Posterior cingulate gyrus (tissue), 11 donors: ENCODE measurements around the gene SWSAP1.
A peak's percentile ranks its signal among the peaks of the same experiment; 100 is the strongest.
"Not testable (repeated sequence)": the region's sequence is repeated elsewhere in the genome, so short reads cannot be mapped to it uniquely, and the experiment has no call there.

Source experiments
- DNase-seq, 10 donors: peaks; one replicate each; pipeline versions ENCODE4 v3.0.0 to v3.0.0-alpha.2; 2020 to 2021; ENCODE audit warnings: mixed read lengths in 3 of 10
- intact Hi-C: fragments of 100-400 bp; cut with DNase I; formaldehyde crosslinking; loops from one replicate; pipeline ENCODE4 v1.15.1; 2023

The SWSAP1 gene

DNA sequence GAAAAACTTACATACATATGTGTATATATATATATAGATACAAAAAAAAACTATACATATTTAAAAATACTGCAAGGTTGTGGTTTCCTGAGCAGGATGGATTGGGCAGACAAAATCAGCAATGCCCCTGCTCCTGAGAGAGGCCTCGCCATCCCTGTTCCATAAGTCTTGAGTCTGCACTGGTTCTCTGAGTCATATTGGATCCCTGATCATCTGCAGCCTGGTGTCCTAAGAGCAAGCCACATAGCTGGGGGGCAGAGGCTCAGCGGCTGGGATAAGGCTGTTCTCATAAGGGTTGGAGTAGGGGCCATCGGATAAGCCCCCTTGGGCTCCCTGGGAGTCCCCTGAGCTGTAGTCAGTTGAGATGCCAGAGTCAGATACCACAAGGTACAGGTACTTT lies 3.3 kb downstream of the SWSAP1 start:
- no peak for DNase-seq
- intact Hi-C loops = no loop called here

- intact Hi-C loops = no loop called here
These were observed 4.1 kb downstream of the SWSAP1 start for GRCh38 chr19:11378319-11379189.

GRCh38 chr19:11379269-11379845 lies 4.9 kb downstream of the SWSAP1 start:
- DNase-seq, intact Hi-C loops: not testable (repeated sequence)

More at GRCh38 chr19:11378319-11379189, 4.1 kb downstream of the SWSAP1 start:
- DNase-seq = peak in 9 of 10 donors; percentile 60 to 94 (median 64)

DNA sequence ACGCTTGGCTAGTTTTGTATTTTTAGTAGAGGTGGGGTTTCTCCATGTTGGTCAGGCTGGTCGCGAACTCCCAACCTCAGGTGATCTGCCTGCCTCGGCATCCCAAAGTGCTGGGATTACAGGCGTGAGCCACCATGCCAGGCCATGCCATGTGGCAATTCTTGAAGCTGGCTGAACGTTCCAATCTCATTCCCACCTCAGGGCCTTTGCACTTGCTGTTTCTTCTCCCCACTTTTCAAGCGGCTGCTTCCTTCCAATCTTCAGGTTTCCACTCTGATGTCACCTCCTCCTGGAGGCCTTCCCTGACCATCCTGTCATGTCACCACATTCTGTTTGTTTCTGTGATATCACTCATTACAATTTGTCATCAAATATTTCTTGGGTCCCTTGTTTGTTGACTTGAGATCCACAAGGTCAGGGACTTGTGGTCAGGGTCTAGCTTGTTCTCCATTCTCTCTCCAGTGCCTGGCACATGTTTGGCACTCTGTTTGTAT lies 5.4 kb downstream of the SWSAP1 start:
- DNase-seq = no peak
- intact Hi-C loops = loop anchor here (2.0 to 5.0 kb wide), 4 partner anchors 52 to 103 kb away; no protein-coding TSS in a partner anchor

DNA sequence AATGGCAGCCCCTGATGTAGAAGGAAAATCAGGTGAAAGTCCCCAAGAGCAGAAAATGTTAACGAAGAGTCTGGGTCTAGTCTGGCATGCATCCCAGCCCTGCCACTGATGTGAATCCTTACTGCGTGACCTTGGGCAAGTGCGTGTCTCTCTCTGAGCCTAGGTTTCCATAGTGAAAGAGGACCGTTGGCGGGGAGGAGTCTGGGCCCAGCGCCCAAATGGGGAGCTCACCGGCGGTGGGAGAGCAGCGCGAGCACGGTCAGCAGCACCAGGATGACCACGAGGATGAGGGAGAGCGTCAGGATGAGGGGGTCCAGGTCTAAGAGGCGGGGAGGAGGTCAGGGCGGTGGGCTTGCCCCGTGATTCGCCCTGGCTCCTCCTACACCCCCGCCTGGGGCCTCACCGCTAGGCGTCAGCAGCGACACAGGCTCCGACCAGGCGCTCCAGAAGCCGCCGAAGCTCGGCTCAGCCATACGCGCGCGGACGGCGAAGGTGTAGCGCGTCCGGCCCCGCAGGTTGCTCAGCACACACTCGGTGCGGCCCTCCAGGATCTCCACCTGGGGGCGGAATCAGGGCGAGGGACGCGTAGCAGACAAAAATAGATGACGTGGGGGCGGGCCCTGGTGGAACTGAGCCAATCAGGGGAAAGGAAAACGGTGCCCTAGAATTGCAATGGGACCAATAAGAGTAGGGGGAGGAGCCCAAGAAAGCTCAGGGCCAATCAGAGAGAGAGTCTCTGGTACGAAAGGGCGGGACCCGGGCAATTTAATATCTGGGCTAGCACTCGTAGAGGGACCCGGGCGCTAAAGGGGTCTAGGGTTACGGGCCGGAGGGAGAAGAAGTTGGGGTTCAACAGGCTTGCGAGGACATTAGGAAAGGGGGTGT lies 6.4 kb downstream of the SWSAP1 start:
- DNase-seq = peak; percentile 88 to 99 (median 94)
- intact Hi-C loops = loop anchor here (2.0 to 5.0 kb wide), 4 partner anchors 51 to 102 kb away; no protein-coding TSS in a partner anchor

GRCh38 chr19:11382898-11383705 lies 8.6 kb downstream of the SWSAP1 start:
- intact Hi-C loops = loop anchor here (5.0 kb wide), 2 partner anchors 49 to 64 kb away; no protein-coding TSS in a partner anchor
- peak in 1 of 10 donors; percentile 29 for DNase-seq

GRCh38 chr19:11383706-11384048 lies 9.2 kb downstream of the SWSAP1 start:
- intact Hi-C loops = loop anchor here (5.0 kb wide), 2 partner anchors 49 to 64 kb away; no protein-coding TSS in a partner anchor
- no peak for DNase-seq

GRCh38 chr19:11384778-11385129 lies 10.3 kb downstream of the SWSAP1 start:
- intact Hi-C loops = loop anchor here (5.0 kb wide), 2 partner anchors 48 to 63 kb away; no protein-coding TSS in a partner anchor

GRCh38 chr19:11387162-11388034 lies 12.9 kb downstream of the SWSAP1 start:
- intact Hi-C loops = no loop called here
- no peak for DNase-seq

More at GRCh38 chr19:11384778-11385129, 10.3 kb downstream of the SWSAP1 start:
- no peak for DNase-seq

- intact Hi-C loops = no loop called here
- DNase-seq = no peak
These were observed 15.9 kb downstream of the SWSAP1 start for GRCh38 chr19:11390359-11390758.

DNA sequence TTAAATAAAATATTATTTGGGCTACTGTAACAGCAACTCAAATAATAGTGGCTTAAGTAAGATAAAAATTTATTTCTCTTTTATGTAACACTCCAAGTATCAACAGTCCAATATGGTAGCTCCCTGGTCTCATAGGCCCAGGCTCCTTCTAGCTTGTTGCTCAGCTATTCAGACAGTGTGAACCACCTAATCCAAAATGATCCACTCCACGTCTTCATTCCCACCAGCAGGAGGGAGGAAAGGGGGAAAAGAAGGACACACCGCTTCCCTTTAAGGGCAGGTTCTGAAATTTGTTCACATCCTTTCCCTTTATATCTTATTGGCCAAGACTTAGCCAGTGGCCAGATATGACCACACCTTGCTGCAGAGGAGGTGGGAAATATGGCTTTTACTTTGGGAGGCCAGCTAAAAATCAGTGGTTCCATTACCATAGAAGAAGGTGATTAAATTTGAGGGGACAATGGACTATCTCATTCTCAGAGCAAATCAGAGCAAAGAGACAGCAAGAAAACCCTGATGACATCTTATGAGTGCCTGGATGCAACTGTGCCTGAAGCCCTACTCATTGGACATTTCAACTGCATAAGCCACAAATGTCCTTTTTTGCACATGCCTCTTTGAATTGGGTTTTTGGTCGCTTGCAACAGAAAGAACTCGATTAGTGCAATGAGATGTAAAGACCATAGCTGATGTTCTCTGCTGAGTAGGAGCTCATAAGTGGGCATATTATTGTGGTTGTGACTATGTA lies 16.6 kb downstream of the SWSAP1 start:
- DNase-seq = no peak
- intact Hi-C loops = no loop called here

DNA sequence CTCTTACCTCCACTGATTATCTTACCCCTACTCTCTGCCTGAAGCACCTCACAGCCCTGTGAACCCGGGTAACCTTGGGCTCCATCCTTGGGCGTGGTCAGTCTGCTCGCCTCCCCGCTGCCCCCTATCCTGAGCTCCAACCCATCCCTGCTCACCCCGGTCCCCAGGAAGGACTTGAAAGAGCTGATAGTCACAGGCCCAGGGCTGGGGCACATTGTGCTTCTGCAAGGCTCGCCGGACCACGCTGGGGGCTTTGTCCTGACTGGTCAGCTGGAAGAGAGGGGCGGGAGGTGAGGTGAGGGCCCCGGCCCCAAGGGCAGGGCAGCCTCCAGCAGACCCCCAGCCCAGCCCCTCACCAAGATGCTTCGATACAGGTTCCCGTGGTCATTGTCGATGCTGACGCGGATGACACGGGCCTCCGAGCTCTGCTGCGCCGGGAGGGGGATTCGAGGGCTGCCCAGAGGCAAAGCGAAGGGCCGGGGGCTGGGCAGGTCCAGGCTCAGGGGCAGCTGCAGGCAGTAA lies 22.7 kb downstream of the SWSAP1 start:
- intact Hi-C loops = no loop called here
- DNase-seq = no peak

GRCh38 chr19:11399667-11400066 lies 25.2 kb downstream of the SWSAP1 start:
- DNase-seq = no peak
- intact Hi-C loops = no loop called here

DNA sequence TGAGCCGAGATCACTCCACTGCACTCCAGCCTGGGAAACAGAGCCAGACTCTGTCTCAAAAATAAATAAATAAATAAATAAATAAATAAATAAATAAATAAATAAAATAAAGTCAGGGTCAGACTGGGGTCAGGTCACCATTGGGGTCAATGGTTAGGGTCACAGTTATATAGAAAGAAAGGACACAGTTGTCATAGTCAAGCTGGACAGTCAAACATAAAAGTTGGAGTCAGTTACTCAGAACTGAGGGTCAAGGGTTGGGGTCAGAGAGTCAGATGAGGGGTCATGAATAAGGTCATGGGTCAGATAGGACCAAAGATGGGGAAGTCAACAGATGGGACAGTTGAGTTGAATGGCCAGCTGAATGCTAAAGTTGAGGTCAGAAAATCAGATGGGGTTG lies 26.3 kb downstream of the SWSAP1 start:
- DNase-seq = no peak
- intact Hi-C loops = no loop called here

DNA sequence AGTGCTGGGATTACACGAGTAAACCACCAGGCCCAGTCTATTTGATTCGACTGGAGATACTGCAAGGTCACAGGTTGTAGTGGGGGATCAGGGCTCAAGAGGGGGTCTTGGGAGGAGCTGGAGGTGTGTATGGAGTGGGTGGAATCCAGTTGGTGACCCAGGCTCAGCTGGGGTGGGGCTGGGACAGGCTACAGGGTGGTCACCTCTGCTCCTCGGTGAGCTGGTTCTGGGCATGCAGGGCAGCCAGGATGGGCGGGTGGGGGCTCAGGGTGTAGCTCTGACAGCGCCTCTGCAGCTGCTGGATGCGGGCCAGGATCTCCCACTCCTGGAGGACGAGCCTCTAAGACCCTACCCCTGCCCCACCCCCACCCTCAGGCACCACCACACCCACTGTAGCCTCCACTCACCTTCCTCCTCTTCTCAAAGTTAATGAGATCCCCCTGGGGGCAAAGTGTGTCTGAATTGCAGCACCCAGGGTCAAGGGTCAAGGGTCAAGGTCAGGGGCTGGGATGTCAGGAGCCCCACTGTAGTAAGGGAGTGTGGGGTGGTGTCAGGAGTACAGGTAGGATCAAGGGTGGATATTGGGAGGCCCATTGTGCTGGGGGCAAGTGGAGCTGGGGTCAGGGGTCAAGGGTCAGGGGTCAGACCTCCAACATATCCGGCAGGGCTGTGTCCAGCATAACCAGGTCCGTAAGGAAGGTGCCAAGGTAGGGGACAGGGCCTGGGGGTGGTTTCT lies 27.5 kb downstream of the SWSAP1 start:
- no peak for DNase-seq
- intact Hi-C loops = no loop called here

- intact Hi-C loops = no loop called here
- no peak for DNase-seq
These were observed 30.2 kb downstream of the SWSAP1 start for GRCh38 chr19:11404588-11405222.
